Trophoblast cell (in vitro differentiated cells and primary cell): ENCODE results near the gene ALG2.
A peak's percentile ranks its signal among the peaks of the same experiment; 100 is the strongest.

Experiments
- DNase-seq, 2 donors: peaks; one replicate each; pipeline ENCODE4 v3.0.0-alpha.2; 2016
- H2AFZ ChIP-seq: 2 replicates; pipeline ENCODE4 v1.6.1; 2013; ENCODE audit warnings: low read length, moderate library complexity, mild to moderate bottlenecking; ENCODE audit not compliant: insufficient read depth, poor library complexity
- H2AK5ac ChIP-seq: 2 replicates; pipeline ENCODE4 v1.6.1; 2013; ENCODE audit warnings: mild to moderate bottlenecking, low read length
- H2BK120ac ChIP-seq: 2 replicates; pipeline ENCODE4 v1.6.1; 2013; ENCODE audit warnings: low read length, mild to moderate bottlenecking, moderate library complexity; ENCODE audit not compliant: insufficient read depth, poor library complexity
- H2BK12ac ChIP-seq: 2 replicates; pipeline ENCODE4 v1.6.1; 2013; ENCODE audit warnings: mild to moderate bottlenecking, low read length, moderate library complexity
- H2BK5ac ChIP-seq: 2 replicates; pipeline ENCODE4 v1.6.1; 2013; ENCODE audit warnings: low read length, low read depth, moderate library complexity, mild to moderate bottlenecking; ENCODE audit not compliant: poor library complexity
- H3K14ac ChIP-seq: 2 replicates; pipeline ENCODE4 v1.6.1; 2013; ENCODE audit warnings: mild to moderate bottlenecking, low read length
- H3K18ac ChIP-seq: 2 replicates; pipeline ENCODE4 v1.6.1; 2013; ENCODE audit warnings: mild to moderate bottlenecking, low read length
- H3K23ac ChIP-seq: 2 replicates; pipeline ENCODE4 v1.6.1; 2013; ENCODE audit warnings: low read length
- H3K27ac ChIP-seq: 2 replicates; pipeline ENCODE4 v1.5.1; 2013; ENCODE audit warnings: low read depth, mild to moderate bottlenecking, inconsistent platforms, low read length, moderate library complexity
- H3K27me3 ChIP-seq: 2 replicates; pipeline ENCODE4 v1.6.1; 2013; ENCODE audit warnings: inconsistent platforms, mild to moderate bottlenecking, low read length, moderate library complexity; ENCODE audit not compliant: insufficient read depth
- H3K36me3 ChIP-seq, 2 experiments: 1 replicate in 1 of 2; 2 replicates in 1 of 2; pipeline ENCODE4 v1.6.1; 2013; ENCODE audit warnings: low read length in 2 of 2, mild to moderate bottlenecking in 2 of 2, moderate library complexity in 1 of 2; ENCODE audit not compliant: insufficient read depth in 2 of 2, control insufficient read depth in 1 of 2
- H3K4ac ChIP-seq: 2 replicates; pipeline ENCODE4 v1.6.1; 2013; ENCODE audit warnings: low read depth, mild to moderate bottlenecking, low read length, moderate library complexity
- H3K4me1 ChIP-seq, 2 experiments: 1 replicate in 1 of 2; 2 replicates in 1 of 2; pipeline ENCODE4 v1.6.1; 2013; ENCODE audit warnings: low read length in 2 of 2, mild to moderate bottlenecking in 2 of 2, moderate library complexity in 1 of 2; ENCODE audit not compliant: insufficient read depth in 2 of 2, control insufficient read depth in 1 of 2
- H3K4me2 ChIP-seq: 2 replicates; pipeline ENCODE4 v1.6.1; 2013; ENCODE audit warnings: inconsistent platforms, mild to moderate bottlenecking, low read length, moderate library complexity
- H3K4me3 ChIP-seq: 2 replicates; pipeline ENCODE4 v1.5.1; 2013; ENCODE audit warnings: mild to moderate bottlenecking, low read depth, low read length, inconsistent platforms
- H3K79me1 ChIP-seq: one replicate; pipeline ENCODE4 v1.6.1; 2013; ENCODE audit warnings: low read length
- H3K79me2 ChIP-seq: 2 replicates; pipeline ENCODE4 v1.6.1; 2013; ENCODE audit warnings: low read length, mild to moderate bottlenecking; ENCODE audit not compliant: control insufficient read depth, insufficient read depth, poor library complexity
- H3K9ac ChIP-seq: 2 replicates; pipeline ENCODE4 v1.6.1; 2013; ENCODE audit warnings: mild to moderate bottlenecking, low read length
- H3K9me3 ChIP-seq: 2 replicates; pipeline ENCODE4 v1.6.1; 2013; ENCODE audit warnings: low read depth, mild to moderate bottlenecking, control low read depth, inconsistent platforms, low read length; ENCODE audit not compliant: insufficient read depth
- H4K12ac ChIP-seq: 2 replicates; pipeline ENCODE4 v1.6.1; 2013; ENCODE audit warnings: low read depth, mild to moderate bottlenecking, low read length, moderate library complexity
- H4K8ac ChIP-seq: 2 replicates; pipeline ENCODE4 v1.6.1; 2013; ENCODE audit warnings: low read depth, mild to moderate bottlenecking, low read length, moderate library complexity
- H4K91ac ChIP-seq: one replicate; pipeline ENCODE4 v1.6.1; 2013; ENCODE audit warnings: low read depth, mild to moderate bottlenecking, low read length, moderate library complexity
- WGBS: extraction: QIAGEN DNeasy Blood & Tissue Kit; methylation state at CpG from one replicate; pipeline ENCODE4 v1.1.7; 2013; ENCODE audit warnings: missing lambda C conversion rate; ENCODE audit not compliant: insufficient read length, insufficient coverage; ENCODE audit errors: extremely low coverage; 5-methylcytosine and 5-hydroxymethylcytosine counted together

The ALG2 gene

DNA sequence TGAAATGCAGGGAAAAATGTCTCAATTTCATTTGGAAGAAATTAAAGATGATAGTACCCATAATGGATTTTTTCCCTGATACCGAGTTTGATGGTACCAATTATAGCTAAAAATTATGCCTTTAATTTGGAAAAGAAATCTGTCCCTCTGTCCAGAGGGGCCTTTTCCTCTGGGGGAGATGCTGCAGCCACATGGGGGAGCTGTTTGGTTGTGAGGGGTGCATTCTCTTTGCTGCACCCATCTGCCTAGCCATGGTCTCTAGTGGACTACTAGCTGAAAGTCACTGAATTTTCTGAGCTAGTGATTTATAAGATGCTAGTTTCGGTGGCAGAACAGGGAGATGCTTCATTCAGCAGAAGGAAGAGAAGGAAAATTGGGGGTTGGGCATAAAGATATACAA, 10.0 kb upstream of the ALG2 start:
- no peak overlapping the region for H3K4me2 ChIP-seq
- no peaks in the 10 kb centered on the region for H3K79me1 ChIP-seq
- H3K79me2 ChIP-seq: no peaks in the 10 kb centered on the region

DNA sequence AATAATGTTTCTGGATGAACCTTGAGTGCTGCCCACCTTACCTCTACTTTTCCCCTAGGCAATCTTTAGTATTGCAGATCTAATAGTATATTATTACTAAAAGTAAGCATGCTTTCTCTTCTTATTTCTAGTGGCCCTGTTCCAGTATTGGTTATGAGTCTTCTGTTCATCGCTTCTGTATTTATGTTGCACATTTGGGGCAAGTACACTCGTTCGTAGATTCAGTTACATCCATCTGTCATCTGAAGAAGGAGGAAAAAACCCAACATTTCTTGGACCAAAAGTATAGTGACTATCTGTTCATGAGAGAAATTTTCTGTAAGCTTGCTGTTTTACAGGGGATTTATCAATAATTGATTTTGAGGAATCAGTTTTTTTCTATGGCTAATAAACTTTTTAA, 8.5 kb upstream of the ALG2 start:
- Histone ChIP-seq H3K36me3 (peaks cover 17 to 35% of the 10 kb centered on the region in 2 experiments), H3K9ac (no peak overlapping the region), H3K27ac (no peak overlapping the region), H3K4me3 (no peak overlapping the region), H3K4me2 (no peak overlapping the region), H2BK12ac (no peak overlapping the region), H3K18ac (no peak overlapping the region), H4K12ac (no peak overlapping the region), H2AK5ac (no peak overlapping the region), H4K91ac (no peak overlapping the region), H3K27me3 (no peaks in the 10 kb centered on the region), H2BK120ac (no peak overlapping the region), H2AFZ (no peak overlapping the region), H3K4me1 (no peaks in the 10 kb centered on the region), H3K23ac (no peak overlapping the region), H4K8ac (no peak overlapping the region), H3K79me1 (no peaks in the 10 kb centered on the region), H2BK5ac (no peak overlapping the region), H3K14ac (no peak overlapping the region), H3K79me2 (no peaks in the 10 kb centered on the region), H3K9me3 (no peaks in the 10 kb centered on the region), H3K4ac (no peak overlapping the region)
- no peak for DNase-seq
- no CpG with 5 or more reads among the region's 3 CpGs for WGBS

More for the DNA sequence above, 10.0 kb upstream of the ALG2 start:
- Histone ChIP-seq H3K4me3 (no peak overlapping the region), H4K8ac (no peak overlapping the region), H4K12ac (no peak overlapping the region), H3K9me3 (no peaks in the 10 kb centered on the region), H2AK5ac (no peak overlapping the region), H3K36me3 (peaks cover 13 to 27% of the 10 kb centered on the region in 2 experiments), H3K9ac (no peak overlapping the region), H3K27ac (no peak overlapping the region), H3K4me1 (no peaks in the 10 kb centered on the region), H2AFZ (no peak overlapping the region), H2BK5ac (no peak overlapping the region), H3K14ac (no peak overlapping the region), H3K23ac (no peak overlapping the region), H2BK120ac (no peak overlapping the region), H3K27me3 (no peaks in the 10 kb centered on the region), H2BK12ac (no peak overlapping the region), H3K4ac (no peak overlapping the region), H4K91ac (no peak overlapping the region), H3K18ac (no peak overlapping the region)
- DNase-seq: no peak
- no CpG with 5 or more reads among the region's 2 CpGs for WGBS

DNA sequence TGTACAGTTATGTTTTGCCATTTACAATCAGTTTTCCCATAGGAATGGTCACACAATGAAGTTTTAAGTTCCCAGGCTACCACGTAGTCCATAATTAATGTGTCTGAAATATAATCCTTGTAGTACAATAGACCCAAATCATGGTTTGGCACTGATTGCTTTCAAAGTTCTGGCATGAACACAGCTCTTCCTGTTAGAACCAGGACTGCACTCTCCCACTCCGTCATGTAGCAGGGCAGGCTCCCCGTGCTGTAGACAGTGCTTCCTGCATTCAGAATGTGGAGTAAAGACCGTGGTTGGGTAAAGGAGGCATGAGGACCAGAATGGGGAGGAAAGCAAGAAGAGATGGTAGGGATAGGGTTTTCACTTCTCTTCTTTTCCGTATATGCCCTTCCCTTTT, 4.3 kb upstream of the ALG2 start:
- no peak overlapping the region for H4K12ac ChIP-seq
- no CpG with 5 or more reads among the region's 5 CpGs for WGBS
- no peak overlapping the region for H3K4ac ChIP-seq
- no peak overlapping the region for H2BK5ac ChIP-seq
- no peak overlapping the region for H2AFZ ChIP-seq
- no peaks in the 10 kb centered on the region for H3K9me3 ChIP-seq
- no peak overlapping the region for H2AK5ac ChIP-seq
- H3K4me1 ChIP-seq: no peaks in the 10 kb centered on the region
- no peak overlapping the region for H3K4me3 ChIP-seq
- DNase-seq: no peak
- H4K8ac ChIP-seq: no peak overlapping the region
- no peak overlapping the region for H3K27ac ChIP-seq
- peaks cover 13 to 30% of the 10 kb centered on the region in 2 experiments for H3K36me3 ChIP-seq
- H2BK12ac ChIP-seq: no peak overlapping the region
- H4K91ac ChIP-seq: no peak overlapping the region
- no peak overlapping the region for H3K23ac ChIP-seq
- H2BK120ac ChIP-seq: no peak overlapping the region
- no peak overlapping the region for H3K9ac ChIP-seq
- peaks cover 12% of the 10 kb centered on the region for H3K79me2 ChIP-seq
- peaks cover 12% of the 10 kb centered on the region for H3K79me1 ChIP-seq
- no peak overlapping the region for H3K4me2 ChIP-seq
- no peaks in the 10 kb centered on the region for H3K27me3 ChIP-seq
- H3K18ac ChIP-seq: no peak overlapping the region
- H3K14ac ChIP-seq: no peak overlapping the region

GRCh38 chr9:99224445-99224844, 2.7 kb upstream of the ALG2 start:
- Histone ChIP-seq H3K14ac (no peak overlapping the region), H3K4me2 (no peak overlapping the region), H3K4me1 (no peaks in the 10 kb centered on the region), H2AK5ac (no peak overlapping the region), H4K8ac (no peak overlapping the region), H4K91ac (no peak overlapping the region), H3K79me2 (peaks cover 15% of the 10 kb centered on the region), H3K27me3 (no peaks in the 10 kb centered on the region), H3K27ac (no peak overlapping the region), H3K4me3 (no peak overlapping the region), H2AFZ (no peak overlapping the region), H4K12ac (no peak overlapping the region), H3K9ac (no peak overlapping the region), H3K79me1 (peaks cover 12% of the 10 kb centered on the region), H2BK5ac (no peak overlapping the region), H3K18ac (no peak overlapping the region), H3K4ac (peak overlapping the region; percentile 47), H2BK12ac (no peak overlapping the region), H2BK120ac (no peak overlapping the region), H3K23ac (no peak overlapping the region), H3K36me3 (peaks cover 13 to 27% of the 10 kb centered on the region in 2 experiments), H3K9me3 (no peaks in the 10 kb centered on the region)
- WGBS: no CpG with 5 or more reads among the region's 2 CpGs
- DNase-seq: no peak
